Neural progenitor cell (in vitro differentiated cells): Measurements from ENCODE around the gene ZNF319.
A peak's percentile ranks its signal among the peaks of the same experiment; 100 is the strongest.

ENCODE experiments used
- CTCF ChIP-seq: fragments of 200-600 bp; sonication (generic); IDR thresholded peaks from 2 replicates; pipeline ENCODE4 v1.5.1; 2017; ENCODE audit warnings: antibody characterized with exemption, mild to moderate bottlenecking
- EZH2 ChIP-seq: fragments of 200-600 bp; sonication (generic); IDR thresholded peaks from 2 replicates; pipeline ENCODE4 v1.6.1; 2017; ENCODE audit warnings: antibody characterized with exemption, mild to moderate bottlenecking, moderate library complexity

- TF ChIP-seq CTCF (no peak), EZH2 (peak; percentile 13)
These were observed 25.8 kb upstream of the ZNF319 start for GRCh38 chr16:58026139-58026704.
